GM18870 (cell line): ENCODE results near the gene BUD23.

Source experiments
- ATAC-seq: cut with Tn5 transposase; IDR thresholded peaks from one replicate; pipeline ENCODE4 v1.9.1; 2021; ENCODE audit warnings: moderate library complexity; ENCODE audit not compliant: unreplicated experiment

BUD23 gene

DNA sequence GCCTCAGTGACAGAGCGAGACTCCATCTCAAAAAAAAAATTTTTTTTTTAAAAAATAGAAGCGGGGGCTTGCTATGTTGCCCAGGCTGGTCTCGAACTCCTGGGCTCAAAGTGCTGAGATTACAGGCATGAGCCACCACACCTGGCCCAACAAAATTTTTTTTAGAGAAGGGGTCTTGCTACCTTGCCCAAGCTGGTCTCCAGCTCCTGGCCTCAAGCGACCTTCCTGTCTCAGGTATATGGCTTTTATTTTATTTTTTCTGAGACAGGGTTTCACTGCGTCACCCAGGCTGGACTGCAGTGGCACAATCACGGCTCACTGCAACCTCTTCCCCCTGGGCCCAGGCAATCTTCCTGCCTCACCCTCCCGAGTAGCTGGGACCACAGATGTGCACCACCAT lies 56.8 kb downstream of the BUD23 start:
- ATAC-seq, result no peak

GRCh38 chr7:73740771-73741170 lies 57.4 kb downstream of the BUD23 start:
- no peak for ATAC-seq

DNA sequence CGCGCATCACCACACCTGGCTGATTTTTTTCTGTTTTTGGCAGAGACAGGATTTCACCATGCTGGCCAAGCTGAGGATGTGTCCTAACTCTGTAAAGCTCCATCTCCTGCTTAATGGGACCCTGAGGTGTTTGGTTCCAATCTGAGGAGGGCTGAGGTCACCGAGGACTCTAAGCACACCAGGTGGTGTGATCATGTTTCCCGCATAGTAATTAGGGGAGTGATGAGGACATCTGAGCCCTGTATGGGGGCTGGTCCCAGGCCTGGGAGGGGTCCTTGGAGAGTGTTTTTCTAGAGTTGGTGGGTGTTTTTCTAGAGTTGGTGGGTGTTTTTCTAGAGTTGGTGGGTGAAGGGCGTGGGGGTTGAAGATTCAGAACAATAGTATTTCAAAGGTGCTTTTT lies 58.2 kb downstream of the BUD23 start:
- no peak for ATAC-seq

GRCh38 chr7:73742338-73742752 lies 58.9 kb downstream of the BUD23 start:
- ATAC-seq, result no peak

DNA sequence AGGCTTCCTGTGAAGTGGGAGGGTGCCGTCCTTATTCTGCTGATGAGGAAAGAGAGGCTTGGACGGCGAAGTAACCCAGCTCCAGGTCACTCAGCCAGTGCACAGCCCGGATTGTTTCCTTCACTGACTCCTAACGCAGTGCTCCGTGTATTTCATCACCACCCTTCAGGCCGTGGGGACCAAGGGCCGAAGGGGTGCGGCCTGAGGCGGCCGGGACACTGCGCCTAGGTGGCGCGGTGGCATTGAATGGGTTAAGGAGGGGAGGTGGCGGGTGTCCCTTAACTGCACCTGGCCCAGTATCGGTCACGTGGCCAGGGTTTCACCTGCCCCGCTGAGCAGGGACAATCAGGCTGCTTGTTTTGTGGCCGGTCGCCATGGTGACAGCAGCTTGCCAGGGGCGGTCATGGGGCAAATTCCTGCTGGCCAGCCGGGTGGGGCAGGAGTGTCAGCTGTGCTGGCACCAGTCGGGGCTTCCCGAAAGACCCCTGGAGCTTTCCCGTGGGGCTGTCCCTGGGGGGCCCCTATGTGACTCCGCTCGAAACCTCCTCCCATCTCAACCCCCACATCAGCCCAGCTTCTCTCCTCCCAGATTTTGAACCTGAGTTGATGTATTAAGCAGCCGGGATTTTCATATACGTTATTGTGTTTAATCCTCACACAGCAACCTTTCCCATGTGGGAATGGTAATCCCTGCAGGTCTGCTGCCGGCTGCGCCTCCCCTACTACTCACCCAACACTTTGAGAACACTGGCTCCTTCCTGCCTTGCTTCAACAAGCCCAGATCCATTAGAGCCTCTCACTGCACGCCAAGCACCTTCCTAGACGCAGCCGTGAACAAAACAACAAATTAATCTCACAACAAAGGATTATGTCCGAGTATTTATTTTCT lies 59.6 kb downstream of the BUD23 start:
- no peak for ATAC-seq

- ATAC-seq, result no peak
Measured at GRCh38 chr7:73746378-73746777, 63.0 kb downstream of the BUD23 start.
